Lower leg skin (tissue), 4 donors: Measurements from ENCODE around the gene EXPH5. TPM values are rescaled to one million over a fixed set of nuclear protein-coding genes. Genes with fewer than 3 reads are reported as not detected.
"Not testable (repeated sequence)": the region's sequence is repeated elsewhere in the genome, so short reads cannot be mapped to it uniquely, and the experiment has no call there.

Experiments used
- DNase-seq, 2 donors: peaks; one replicate each; pipeline ENCODE4 v3.0.0-alpha.2; 2019; ENCODE audit warnings: low spot score in 2 of 2
- H3K4me3 ChIP-seq: fragments of 200-600 bp; sonication (generic); 2 replicates; pipeline ENCODE4 v1.5.1; 2017; ENCODE audit warnings: mild to moderate bottlenecking, low read depth; ENCODE audit not compliant: poor library complexity, severe bottlenecking
- POLR2A ChIP-seq, 2 donors: fragments of 450-650 bp; IDR thresholded peaks; one replicate each; pipeline ENCODE4 v1.6.1; 2016 to 2017; ENCODE audit warnings: antibody characterized with exemption in 2 of 2, mild to moderate bottlenecking in 1 of 2, moderate library complexity in 1 of 2
- WGBS, 2 donors: methylation state at CpG; one replicate each; pipeline ENCODE4 v1.1.5; 2018; 5-methylcytosine and 5-hydroxymethylcytosine counted together
- intact Hi-C: fragments of 100-400 bp; cut with DNase I; formaldehyde crosslinking; loops from one replicate; pipeline ENCODE4 v1.15.0; 2023; ENCODE audit warnings: low total_unique reads
- total RNA-seq, 4 donors: library from RNA; depleted of rRNA; stranded (reverse); fragments of >200 nt; gene quantifications; one replicate each; pipeline ENCODE4 v1.1.0, GENCODE V29; 2016
- TF ChIP-seq, protein P1 (sequence below), 3 donors: fragments of 450-650 bp; IDR thresholded peaks; one replicate each; pipeline ENCODE4 v1.5.1; 2016; ENCODE audit warnings: antibody characterized with exemption in 3 of 3, mild to moderate bottlenecking in 3 of 3, moderate library complexity in 2 of 3

EXPH5 gene, protein sequence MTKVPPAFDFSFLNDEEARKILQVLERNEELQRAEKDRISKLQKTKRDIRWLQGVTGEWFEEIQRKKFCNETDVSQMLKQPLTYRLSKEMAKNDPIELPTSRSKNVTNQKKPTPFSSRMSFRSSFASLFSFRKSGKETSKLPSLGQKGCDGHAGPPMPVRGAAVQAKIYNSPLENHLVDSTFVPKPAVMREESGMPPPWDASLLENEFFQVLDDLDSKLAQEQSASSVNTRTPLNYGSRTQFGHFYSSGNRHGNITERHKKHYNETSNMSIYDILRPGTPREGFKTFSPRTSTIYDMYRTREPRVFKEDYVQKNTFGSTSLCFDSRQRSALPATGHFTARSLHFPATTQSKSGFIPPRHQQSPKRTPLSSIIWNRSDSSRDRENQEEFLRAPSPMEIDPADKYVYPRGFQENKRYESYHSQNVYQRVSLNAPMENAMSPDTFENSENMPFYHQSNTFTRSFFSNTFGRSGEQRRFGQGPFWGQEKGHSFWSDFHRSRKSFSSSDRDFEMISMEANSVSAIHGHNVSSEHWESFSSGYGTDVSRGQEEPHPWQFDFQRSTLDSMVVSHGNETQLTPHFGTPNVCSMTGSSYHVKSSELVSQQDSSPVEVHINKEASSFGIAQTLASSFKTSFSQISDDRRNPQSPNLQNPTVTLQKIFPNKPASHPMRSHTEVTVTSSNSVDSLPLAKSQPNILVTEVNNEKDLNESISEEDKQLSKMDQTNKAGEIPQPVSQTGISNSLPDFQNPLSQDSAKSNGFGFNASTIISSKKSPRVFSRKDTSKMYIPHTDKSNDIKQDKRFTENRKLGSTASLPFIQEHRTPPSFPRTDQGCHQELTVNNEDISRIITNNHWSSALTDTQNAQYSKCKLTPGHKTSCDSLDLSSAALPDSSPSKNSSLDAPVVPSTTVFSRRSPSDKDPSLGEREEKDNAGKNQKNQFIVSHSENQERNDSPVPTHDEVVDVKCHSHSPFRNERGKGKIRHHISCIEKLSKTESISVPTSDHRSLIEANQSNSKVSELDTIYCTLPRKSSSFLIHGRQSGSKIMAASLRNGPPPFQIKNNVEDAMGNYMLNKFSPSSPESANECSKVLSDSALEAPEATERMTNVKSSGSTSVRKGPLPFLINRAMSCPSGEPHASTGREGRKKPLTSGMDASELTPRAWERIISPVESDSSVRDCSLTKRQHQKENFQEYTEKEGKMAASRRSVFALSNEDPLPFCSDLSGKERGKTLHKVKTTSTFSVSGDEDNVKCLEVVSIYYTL (N-terminal part only)
- total RNA-seq: 100 to 1,000 TPM; 122 to 160 (median 139) TPM

DNA sequence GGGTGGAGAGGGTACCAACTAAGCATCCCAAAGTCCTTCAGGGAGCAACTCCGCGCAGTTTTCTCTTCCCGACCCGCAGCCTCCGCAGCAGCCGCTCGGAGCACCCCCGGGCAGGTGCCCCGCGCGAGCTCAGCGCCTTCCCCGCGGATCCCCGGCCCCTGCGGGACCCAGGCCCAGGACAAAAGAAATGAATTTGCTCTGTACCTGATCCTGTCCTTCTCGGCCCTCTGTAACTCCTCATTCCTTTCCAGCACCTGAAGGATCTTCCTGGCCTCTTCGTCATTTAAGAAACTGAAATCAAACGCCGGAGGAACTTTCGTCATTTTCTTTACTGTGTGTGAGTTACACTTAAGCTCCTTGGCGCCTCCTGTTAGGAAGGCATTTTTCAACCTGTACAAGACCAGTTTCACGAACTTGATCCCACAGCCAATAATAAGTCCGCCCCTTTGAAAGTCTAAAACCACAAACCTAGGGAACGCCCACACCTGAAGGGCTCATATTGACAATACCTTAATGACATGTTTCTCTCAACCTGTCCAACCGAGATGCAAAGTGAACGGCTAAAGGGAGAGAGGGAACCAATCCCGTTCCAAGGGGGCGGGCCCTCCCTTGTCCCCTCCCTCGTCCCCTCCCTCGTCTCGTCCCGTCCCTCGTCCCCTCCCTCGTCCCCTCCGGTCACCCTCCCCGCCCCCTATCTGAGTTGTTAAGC, at the start of gene EXPH5:
EXPH5 (minus strand) TSS at position 555 of the 709 bp plus-strand sequence; CDS start at position 323, 232 bp downstream.
- H3K4me3 ChIP-seq: peak within 1 kb of the TSS; percentile 82
- WGBS, 2 donors: 0 to 2% methylated on average over 37 of the region's 37 CpGs
- peak; percentile 94 to 98 for DNase-seq
- TF ChIP-seq, protein P1, sequence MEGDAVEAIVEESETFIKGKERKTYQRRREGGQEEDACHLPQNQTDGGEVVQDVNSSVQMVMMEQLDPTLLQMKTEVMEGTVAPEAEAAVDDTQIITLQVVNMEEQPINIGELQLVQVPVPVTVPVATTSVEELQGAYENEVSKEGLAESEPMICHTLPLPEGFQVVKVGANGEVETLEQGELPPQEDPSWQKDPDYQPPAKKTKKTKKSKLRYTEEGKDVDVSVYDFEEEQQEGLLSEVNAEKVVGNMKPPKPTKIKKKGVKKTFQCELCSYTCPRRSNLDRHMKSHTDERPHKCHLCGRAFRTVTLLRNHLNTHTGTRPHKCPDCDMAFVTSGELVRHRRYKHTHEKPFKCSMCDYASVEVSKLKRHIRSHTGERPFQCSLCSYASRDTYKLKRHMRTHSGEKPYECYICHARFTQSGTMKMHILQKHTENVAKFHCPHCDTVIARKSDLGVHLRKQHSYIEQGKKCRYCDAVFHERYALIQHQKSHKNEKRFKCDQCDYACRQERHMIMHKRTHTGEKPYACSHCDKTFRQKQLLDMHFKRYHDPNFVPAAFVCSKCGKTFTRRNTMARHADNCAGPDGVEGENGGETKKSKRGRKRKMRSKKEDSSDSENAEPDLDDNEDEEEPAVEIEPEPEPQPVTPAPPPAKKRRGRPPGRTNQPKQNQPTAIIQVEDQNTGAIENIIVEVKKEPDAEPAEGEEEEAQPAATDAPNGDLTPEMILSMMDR (IDR thresholded peaks at IDR 0.05): no peak
- no peak for TF ChIP-seq POLR2A (IDR thresholded peaks at IDR 0.05)
- intact Hi-C loops: no loop called here

DNA sequence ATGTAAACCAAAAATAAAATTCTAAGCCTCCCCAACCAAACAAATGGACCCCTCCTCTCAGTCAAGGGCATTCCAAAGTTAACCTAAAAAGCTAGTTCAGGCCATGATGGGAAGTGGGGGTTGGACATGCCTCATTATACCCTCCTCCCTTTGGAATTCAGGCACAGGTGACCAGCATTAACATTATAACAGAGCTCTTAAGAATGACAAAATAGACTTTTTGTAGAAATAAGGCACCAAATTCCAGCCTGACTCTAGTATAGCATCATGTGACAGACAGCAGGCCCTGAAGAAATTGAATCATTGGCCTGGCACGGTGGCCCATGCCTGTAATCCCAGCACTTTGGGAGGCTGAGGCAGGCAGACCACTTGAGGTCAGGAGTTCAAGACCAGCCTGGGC, 48.2 kb upstream of the EXPH5 start:
- H3K4me3 ChIP-seq, intact Hi-C loops, DNase-seq: not testable (repeated sequence)
- 67 to 88% methylated on average over 1 of the region's 1 CpG for WGBS, 2 donors

DNA sequence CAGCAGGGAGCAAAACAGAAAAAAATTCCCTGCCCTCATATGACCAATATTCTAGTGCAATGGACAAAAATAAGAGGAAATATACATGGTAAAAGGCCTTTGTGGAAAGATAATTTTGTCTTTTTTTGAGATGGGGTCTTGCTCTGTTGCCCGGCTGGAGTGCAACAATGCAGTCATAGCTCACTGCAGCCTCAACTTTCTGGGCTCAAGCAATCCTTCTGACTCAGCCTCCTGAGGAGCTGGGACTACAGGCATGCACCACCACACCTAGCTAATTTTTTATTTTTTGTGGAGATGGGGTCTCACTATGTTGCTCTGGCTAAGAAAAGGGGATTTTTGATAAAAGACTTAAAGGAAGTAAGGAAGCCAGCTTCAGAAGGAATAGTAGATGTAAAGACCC, 45.6 kb upstream of the EXPH5 start:
- intact Hi-C loops: no loop called here
- 100% methylated on average over 1 of the region's 1 CpG for WGBS, 2 donors
- H3K4me3 ChIP-seq: no peak overlapping the region
- no peak for DNase-seq
- TF ChIP-seq, protein P1 (IDR thresholded peaks at IDR 0.05): no peak
- TF ChIP-seq POLR2A (IDR thresholded peaks at IDR 0.05): no peak

DNA sequence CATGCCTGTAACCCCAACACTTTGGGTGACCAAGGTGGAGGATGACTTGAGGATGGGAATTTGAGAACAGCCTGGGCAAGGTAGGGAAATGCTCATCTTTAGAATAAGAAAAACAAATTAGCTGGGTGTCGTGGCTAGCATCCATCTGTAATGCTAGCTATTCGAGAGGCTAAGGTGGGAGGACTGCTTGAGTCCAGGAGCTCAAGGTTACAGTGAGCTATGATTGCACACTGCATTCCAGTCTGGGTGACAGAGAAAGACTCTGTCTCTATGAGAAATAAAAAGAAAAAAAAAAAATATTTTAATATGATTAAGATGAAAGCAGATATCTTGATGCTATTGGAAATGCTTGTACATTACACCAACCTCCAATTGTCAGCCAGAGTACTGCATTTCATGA, 42.7 kb upstream of the EXPH5 start:
- no peak for DNase-seq
- intact Hi-C loops: no loop called here
- H3K4me3 ChIP-seq: no peak overlapping the region
- TF ChIP-seq, protein P1 (IDR thresholded peaks at IDR 0.05): no peak
- no peak for TF ChIP-seq POLR2A (IDR thresholded peaks at IDR 0.05)
- 82 to 84% methylated on average over 2 of the region's 2 CpGs for WGBS, 2 donors

DNA sequence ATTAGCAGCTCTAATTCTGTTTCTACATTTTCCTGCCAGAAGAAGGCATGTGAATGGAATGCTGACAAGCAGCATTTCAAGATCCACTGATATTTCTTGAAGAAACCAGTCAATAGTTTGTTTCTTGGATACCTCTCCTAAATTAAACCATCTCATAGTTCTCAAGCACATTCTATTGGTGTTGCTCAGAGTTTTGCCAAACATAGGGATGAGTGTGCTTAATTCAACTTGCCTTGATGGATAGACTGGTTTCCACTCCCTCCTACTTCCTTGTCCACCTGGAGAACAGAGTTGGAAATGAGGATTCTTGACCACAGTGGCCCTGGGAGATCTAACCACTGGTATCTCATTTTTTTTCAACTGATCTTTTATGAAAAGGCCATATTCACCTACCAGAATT, 41.5 kb upstream of the EXPH5 start:
- DNase-seq: no peak
- no peak overlapping the region for H3K4me3 ChIP-seq
- intact Hi-C loops: no loop called here
- TF ChIP-seq POLR2A (IDR thresholded peaks at IDR 0.05): no peak

DNA sequence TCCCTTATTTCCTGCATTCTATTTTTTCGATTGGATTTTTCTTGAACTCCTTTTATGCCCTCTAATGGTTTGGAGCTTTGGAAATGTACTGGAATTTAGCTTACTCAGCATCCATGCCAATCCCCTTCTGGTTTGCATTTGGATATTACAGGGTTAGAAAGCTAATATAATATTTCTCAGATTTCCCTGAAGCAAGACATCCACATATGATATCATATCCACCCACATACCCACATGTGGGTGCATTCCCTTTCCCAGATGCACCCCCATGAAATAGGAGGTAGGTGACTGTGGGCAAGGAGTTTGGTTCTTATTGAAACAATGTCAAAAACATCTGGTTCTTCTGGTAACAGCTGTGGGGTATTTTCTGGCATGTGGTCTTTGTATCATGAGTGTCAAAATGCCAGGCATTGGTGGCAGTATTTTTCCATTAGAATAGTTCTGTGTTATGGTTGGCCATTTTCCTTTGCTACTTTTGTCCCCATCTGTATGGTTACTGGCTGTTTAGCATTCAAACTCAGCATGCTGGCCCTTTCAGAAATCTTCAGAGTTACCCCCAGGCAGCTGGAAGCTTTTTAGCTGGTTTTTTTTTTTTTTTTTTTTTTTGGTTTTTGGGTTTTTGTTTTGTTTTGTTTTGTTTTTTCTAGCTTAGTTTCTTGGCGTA, 38.6 kb upstream of the EXPH5 start:
- no peak for TF ChIP-seq POLR2A (IDR thresholded peaks at IDR 0.05)
- TF ChIP-seq, protein P1 (IDR thresholded peaks at IDR 0.05): no peak
- 43 to 44% methylated on average over 2 of the region's 2 CpGs for WGBS, 2 donors
- DNase-seq: no peak
- H3K4me3 ChIP-seq: no peak overlapping the region
- intact Hi-C loops: no loop called here
